ENCODE measurements around the gene NKTR. TPM values are rescaled to one million over a fixed set of nuclear protein-coding genes. Genes with fewer than 3 reads are reported as not detected.

The NKTR gene
- total and polyA plus RNA-seq, 2 of the 13 experiments (the other 11 are each of a cell fraction or from before 2014, with no cell fraction given), result 41.3 to 59.6 TPM

GRCh38 chr3:42667096-42667522 lies 66.6 kb downstream of the NKTR start:
- no peak overlapping the region for H3K4me3 ChIP-seq (replicated peaks in 1 of 3; ENCODE audit: insufficient read depth in 1 of 3, low read depth in 2 of 3, low read length in 3 of 3)
- H2AFZ ChIP-seq (ENCODE audit: low read length), result no peak overlapping the region
- FAIRE-seq (no peak), ATAC-seq (no peak), DNase-seq (ENCODE audit: low spot score) (no peak)
- no peak overlapping the region for H3K4me2 ChIP-seq (ENCODE audit: low read depth, low read length)
- TF ChIP-seq AKNA (CRISPR knock-in tag; IDR thresholded peaks at IDR 0.05; ENCODE audit: borderline replicate concordance) (no peak), FOXJ3 (CRISPR knock-in tag; IDR thresholded peaks at IDR 0.05; ENCODE audit: borderline replicate concordance) (no peak), AKAP8 (CRISPR knock-in tag; IDR thresholded peaks at IDR 0.05) (peak; percentile 54; the same call in 1 of the 2 replicates), POLR2AphosphoS2 (IDR thresholded peaks at IDR 0.05; ENCODE audit: low read depth, low read length) (0 out of 2 replicates have a peak, but pooled peaks have one; percentile 7), ZNF382 (CRISPR knock-in tag; IDR thresholded peaks at IDR 0.05; ENCODE audit: borderline replicate concordance) (no peak)
- TF ChIP-seq, protein P1, sequence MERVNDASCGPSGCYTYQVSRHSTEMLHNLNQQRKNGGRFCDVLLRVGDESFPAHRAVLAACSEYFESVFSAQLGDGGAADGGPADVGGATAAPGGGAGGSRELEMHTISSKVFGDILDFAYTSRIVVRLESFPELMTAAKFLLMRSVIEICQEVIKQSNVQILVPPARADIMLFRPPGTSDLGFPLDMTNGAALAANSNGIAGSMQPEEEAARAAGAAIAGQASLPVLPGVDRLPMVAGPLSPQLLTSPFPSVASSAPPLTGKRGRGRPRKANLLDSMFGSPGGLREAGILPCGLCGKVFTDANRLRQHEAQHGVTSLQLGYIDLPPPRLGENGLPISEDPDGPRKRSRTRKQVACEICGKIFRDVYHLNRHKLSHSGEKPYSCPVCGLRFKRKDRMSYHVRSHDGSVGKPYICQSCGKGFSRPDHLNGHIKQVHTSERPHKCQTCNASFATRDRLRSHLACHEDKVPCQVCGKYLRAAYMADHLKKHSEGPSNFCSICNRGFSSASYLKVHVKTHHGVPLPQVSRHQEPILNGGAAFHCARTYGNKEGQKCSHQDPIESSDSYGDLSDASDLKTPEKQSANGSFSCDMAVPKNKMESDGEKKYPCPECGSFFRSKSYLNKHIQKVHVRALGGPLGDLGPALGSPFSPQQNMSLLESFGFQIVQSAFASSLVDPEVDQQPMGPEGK (CRISPR knock-in tag; IDR thresholded peaks at IDR 0.05), result no peak
- TSS peak; percentile 32 for BruUV-seq (replicated peaks)
- H3K36me3 ChIP-seq (replicated peaks in 1 of 2; ENCODE audit: control insufficient read depth in 1 of 2, insufficient read depth in 2 of 2, low read length in 2 of 2), result no peaks in the 10 kb centered on the region
- H3K4me1 ChIP-seq (ENCODE audit: insufficient read depth, low read length), result peaks cover 12% of the 10 kb centered on the region
- WGBS (ENCODE audit: low lambda C conversion rate), result 82% methylated on average over 4 of the region's 7 CpGs
- in situ Hi-C loops (cut with HindIII; ENCODE audit: extremely low pct_ligation_motif_present, low pct_unique_long_range_greater_than_20kb) (no loop called here), intact Hi-C loops (cut with micrococcal nuclease; ENCODE audit: unreplicated experiment) (no loop called here)
- ChIA-PET CTCF (ENCODE audit: low intra/inter-chr PET ratio, low total read pairs) (no interaction called here), POLR2A (no interaction called here)
- H3K9ac ChIP-seq (ENCODE audit: insufficient read depth, low read depth, low read length), result no peak overlapping the region
- H3K9me3 ChIP-seq (ENCODE audit: low read length), result no peaks in the 10 kb centered on the region
- no peaks in the 10 kb centered on the region for H3K27me3 ChIP-seq (ENCODE audit: control insufficient read depth in 1 of 2, insufficient read depth in 2 of 2, low read length in 2 of 2)
- no peaks in the 10 kb centered on the region for H3K79me2 ChIP-seq (ENCODE audit: insufficient read depth, low read length)
- no peaks in the 10 kb centered on the region for H4K20me1 ChIP-seq (ENCODE audit: insufficient read depth, low read length)
- no peak overlapping the region for H3K27ac ChIP-seq (ENCODE audit: extremely low read length, insufficient read depth, low read length)
